Islet of Langerhans (tissue), 1 donor: Measurements from ENCODE around the gene IPMK.

Source experiments
- FAIRE-seq: peaks from one replicate; lab custom pipeline; 2011; peaks lifted over from hg19 to GRCh38; lab: Jason Lieb, UNC

IPMK gene

GRCh38 chr10:58267713-58268453, at the start of gene IPMK:
Gene IPMK (minus strand): TSS chr10:58267894. CDS start chr10:58267611, 283 bp downstream.
- FAIRE-seq: no peak

GRCh38 chr10:58316874-58317273, 49.2 kb upstream of the IPMK start:
- FAIRE-seq: peak; percentile 21

GRCh38 chr10:58311026-58311425, 43.3 kb upstream of the IPMK start:
- FAIRE-seq: no peak

GRCh38 chr10:58307676-58308075, 40.0 kb upstream of the IPMK start:
- no peak for FAIRE-seq

GRCh38 chr10:58305821-58306220, 38.1 kb upstream of the IPMK start:
- no peak for FAIRE-seq

GRCh38 chr10:58304099-58304633, 36.5 kb upstream of the IPMK start:
- no peak for FAIRE-seq

GRCh38 chr10:58302254-58302653, 34.6 kb upstream of the IPMK start:
- FAIRE-seq: no peak

GRCh38 chr10:58300676-58301075, 33.0 kb upstream of the IPMK start:
- FAIRE-seq: no peak

- FAIRE-seq: no peak
Observed at GRCh38 chr10:58299580-58299979, 31.9 kb upstream of the IPMK start.

- FAIRE-seq: no peak
Observed at GRCh38 chr10:58293989-58294388, 26.3 kb upstream of the IPMK start.

- peak; percentile 99 for FAIRE-seq
Observed at GRCh38 chr10:58291538-58292174, 24.0 kb upstream of the IPMK start.

- FAIRE-seq: no peak
Observed at GRCh38 chr10:58282615-58283014, 14.9 kb upstream of the IPMK start.

- no peak for FAIRE-seq
Observed at GRCh38 chr10:58281092-58281752, 13.5 kb upstream of the IPMK start.

GRCh38 chr10:58280477-58280876, 12.8 kb upstream of the IPMK start:
- FAIRE-seq: no peak

GRCh38 chr10:58278962-58279307, 11.2 kb upstream of the IPMK start:
- FAIRE-seq: no peak

GRCh38 chr10:58278274-58278961, 10.7 kb upstream of the IPMK start:
- FAIRE-seq: no peak

- FAIRE-seq: no peak
Observed at GRCh38 chr10:58275908-58276307, 8.2 kb upstream of the IPMK start.

GRCh38 chr10:58275261-58275660, 7.6 kb upstream of the IPMK start:
- FAIRE-seq: peak; percentile 62

GRCh38 chr10:58269782-58270290, 2.1 kb upstream of the IPMK start:
- no peak for FAIRE-seq

- FAIRE-seq: no peak
Observed at GRCh38 chr10:58268946-58269781, 1.5 kb upstream of the IPMK start, which contains the start of gene CISD1. Gene CISD1 (plus strand): TSS chr10:58269162. CDS start chr10:58269274, 112 bp downstream.

- FAIRE-seq: no peak
Observed at GRCh38 chr10:58268454-58268945, 806 bp upstream of the IPMK start.
